SW 1271 (cell line): ENCODE measurements around the gene AHCYL1.
"Not testable (repeated sequence)": the region's sequence is repeated elsewhere in the genome, so short reads cannot be mapped to it uniquely, and the experiment has no call there.

Experiments
- DNase-seq, 2 experiments: peaks; one replicate each; lab custom pipeline; 2025; lab: John Stamatoyannopoulos, UW

The AHCYL1 gene

GRCh38 chr1:109997204-109997866 lies 12.8 kb downstream of the AHCYL1 start:
- no peak for DNase-seq

GRCh38 chr1:109997867-109998229 lies 13.3 kb downstream of the AHCYL1 start:
- DNase-seq: no peak

- DNase-seq: no peak
These were observed 18.1 kb downstream of the AHCYL1 start for GRCh38 chr1:110002695-110003094.

- peak; percentile 52 to 84 for DNase-seq
These were observed 19.3 kb downstream of the AHCYL1 start for GRCh38 chr1:110003747-110004428.

- no peak for DNase-seq
These were observed 20.0 kb downstream of the AHCYL1 start for GRCh38 chr1:110004583-110004982.

- DNase-seq: no peak
These were observed 21.4 kb downstream of the AHCYL1 start for GRCh38 chr1:110005971-110006370.

- no peak for DNase-seq
These were observed 22.0 kb downstream of the AHCYL1 start for GRCh38 chr1:110006516-110006915.

GRCh38 chr1:110007046-110007830 lies 22.7 kb downstream of the AHCYL1 start:
- DNase-seq: no peak

GRCh38 chr1:110008971-110009565 lies 24.5 kb downstream of the AHCYL1 start:
- DNase-seq: no peak

GRCh38 chr1:110011527-110012041 lies 27.0 kb downstream of the AHCYL1 start:
- peak in 1 of 2 experiments; percentile 54 for DNase-seq

GRCh38 chr1:110012100-110012780 lies 27.7 kb downstream of the AHCYL1 start:
- no peak for DNase-seq

GRCh38 chr1:110017792-110018191 lies 33.2 kb downstream of the AHCYL1 start:
- no peak for DNase-seq

- no peak for DNase-seq
These were observed 33.8 kb downstream of the AHCYL1 start for GRCh38 chr1:110018396-110018795.

- DNase-seq: no peak
These were observed 35.2 kb downstream of the AHCYL1 start for GRCh38 chr1:110019770-110020169.

GRCh38 chr1:110021285-110021684 lies 36.7 kb downstream of the AHCYL1 start:
- no peak for DNase-seq

GRCh38 chr1:110024613-110025012 lies 40.0 kb downstream of the AHCYL1 start:
- DNase-seq: no peak

- DNase-seq: not testable (repeated sequence)
These were observed 46.1 kb downstream of the AHCYL1 start for GRCh38 chr1:110030687-110031086.

GRCh38 chr1:110032327-110032726 lies 47.8 kb downstream of the AHCYL1 start:
- no peak for DNase-seq

- DNase-seq: no peak
These were observed 48.9 kb downstream of the AHCYL1 start for GRCh38 chr1:110033421-110033820.

GRCh38 chr1:110034040-110034450 lies 49.5 kb downstream of the AHCYL1 start:
- DNase-seq: no peak

- DNase-seq: peak; percentile 67 to 93
These were observed 50.1 kb downstream of the AHCYL1 start, which contains the start of gene STRIP1 for GRCh38 chr1:110034451-110035235. STRIP1 (plus strand) TSS chr1:110034624; CDS start chr1:110034638, 14 bp downstream.
